ENCODE measurements around the gene CHST8. TPM values are rescaled to one million over a fixed set of nuclear protein-coding genes. Genes with fewer than 3 reads are reported as not detected.

Gene CHST8
- total and polyA plus RNA-seq, 2 of the 13 experiments (the other 11 are each of a cell fraction or from before 2014, with no cell fraction given), result not detected

DNA sequence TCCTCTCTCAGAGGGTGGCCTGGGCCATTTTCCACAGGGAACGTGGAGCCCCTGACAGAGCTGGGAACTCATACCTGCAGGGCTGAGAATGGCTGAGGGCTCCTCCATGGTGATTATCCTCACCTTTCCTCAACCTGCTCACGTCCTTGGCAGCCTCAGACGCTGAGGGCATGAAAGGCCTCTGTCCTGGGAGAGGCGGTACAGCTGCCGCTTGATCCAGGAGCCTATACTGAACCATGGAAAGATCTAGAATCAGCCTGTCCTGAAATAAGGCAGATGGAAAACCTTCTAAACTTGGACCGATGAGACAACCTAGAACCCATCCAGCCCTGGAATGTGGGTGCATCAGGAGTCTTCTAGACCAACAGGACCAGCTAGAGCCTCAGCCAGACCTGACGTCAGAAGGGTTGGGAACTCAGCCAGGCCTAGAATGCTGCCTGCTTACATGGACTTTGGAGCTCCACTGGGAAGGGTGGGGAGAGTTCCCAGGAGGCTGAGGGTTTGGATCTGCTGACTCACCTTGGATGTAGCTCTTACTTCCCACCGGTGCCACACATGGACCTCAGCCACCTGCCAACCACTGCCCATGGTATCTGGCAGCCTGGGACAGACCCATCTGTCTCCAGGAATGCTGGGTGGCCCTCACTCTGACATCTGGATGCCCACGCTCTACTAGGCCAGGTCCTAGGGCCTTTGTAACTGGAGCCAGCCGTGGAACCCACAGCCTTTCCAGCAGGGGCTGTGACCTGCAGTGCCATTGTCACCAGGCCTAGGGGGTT, 182.5 kb downstream of the CHST8 start (continued):
- TF ChIP-seq NFE2L1 (CRISPR knock-in tag; IDR thresholded peaks at IDR 0.05; ENCODE audit: borderline replicate concordance) (peak; percentile 65; the same call in 1 of the 2 replicates), NFE2 (CRISPR knock-in tag; IDR thresholded peaks at IDR 0.05) (peak; percentile 89), ATF6 (CRISPR knock-in tag; conservative IDR thresholded peaks at IDR 0.05) (no peak), ATF5 (CRISPR knock-in tag; IDR thresholded peaks at IDR 0.05; ENCODE audit: low read depth) (no peak), MYNN (CRISPR knock-in tag; IDR thresholded peaks at IDR 0.05; ENCODE audit: low read depth) (no peak), PAWR (CRISPR knock-in tag; IDR thresholded peaks at IDR 0.05; ENCODE audit: borderline replicate concordance) (no peak), ARNTL (CRISPR knock-in tag; IDR thresholded peaks at IDR 0.05) (no peak), ZFP37 (CRISPR knock-in tag; IDR thresholded peaks at IDR 0.05; ENCODE audit: borderline replicate concordance) (no peak), ZBTB43 (CRISPR knock-in tag; conservative IDR thresholded peaks at IDR 0.05) (no peak), ZNF740 (CRISPR knock-in tag; IDR thresholded peaks at IDR 0.05) (no peak), PPARG (CRISPR knock-in tag; conservative IDR thresholded peaks at IDR 0.05) (no peak), NCOA2 (CRISPR knock-in tag; IDR thresholded peaks at IDR 0.05) (no peak), ATAD3A (CRISPR knock-in tag; IDR thresholded peaks at IDR 0.05) (no peak), NKX3-1 (CRISPR knock-in tag; IDR thresholded peaks at IDR 0.05) (no peak), SMYD3 (CRISPR knock-in tag; IDR thresholded peaks at IDR 0.05) (no peak), PRPF4 (IDR thresholded peaks at IDR 0.05; ENCODE audit: low read depth, low read length, poor library complexity, severe bottlenecking) (no peak), KDM6A (CRISPR knock-in tag; IDR thresholded peaks at IDR 0.05; ENCODE audit: low read depth) (no peak), TEAD3 (CRISPR knock-in tag; optimal IDR thresholded peaks at IDR 0.05; ENCODE audit: borderline replicate concordance) (peak; percentile 92), SMAD1 (CRISPR knock-in tag; IDR thresholded peaks at IDR 0.05; ENCODE audit: borderline replicate concordance, low read depth) (no peak), ZNF703 (CRISPR knock-in tag; IDR thresholded peaks at IDR 0.05; ENCODE audit: borderline replicate concordance) (no peak), ZNF33B (CRISPR knock-in tag; IDR thresholded peaks at IDR 0.05) (no peak), ZNF281 (CRISPR knock-in tag; IDR thresholded peaks at IDR 0.05; ENCODE audit: borderline replicate concordance) (no peak)

All from HepG2 (cell line).